ENCODE results near the gene OLFML2A. TPM values are rescaled to one million over a fixed set of nuclear protein-coding genes. Genes with fewer than 3 reads are reported as not detected.

The OLFML2A gene
- total and polyA plus RNA-seq, 2 experiments from 2014 or later: 2.2 to 3.4 TPM

DNA sequence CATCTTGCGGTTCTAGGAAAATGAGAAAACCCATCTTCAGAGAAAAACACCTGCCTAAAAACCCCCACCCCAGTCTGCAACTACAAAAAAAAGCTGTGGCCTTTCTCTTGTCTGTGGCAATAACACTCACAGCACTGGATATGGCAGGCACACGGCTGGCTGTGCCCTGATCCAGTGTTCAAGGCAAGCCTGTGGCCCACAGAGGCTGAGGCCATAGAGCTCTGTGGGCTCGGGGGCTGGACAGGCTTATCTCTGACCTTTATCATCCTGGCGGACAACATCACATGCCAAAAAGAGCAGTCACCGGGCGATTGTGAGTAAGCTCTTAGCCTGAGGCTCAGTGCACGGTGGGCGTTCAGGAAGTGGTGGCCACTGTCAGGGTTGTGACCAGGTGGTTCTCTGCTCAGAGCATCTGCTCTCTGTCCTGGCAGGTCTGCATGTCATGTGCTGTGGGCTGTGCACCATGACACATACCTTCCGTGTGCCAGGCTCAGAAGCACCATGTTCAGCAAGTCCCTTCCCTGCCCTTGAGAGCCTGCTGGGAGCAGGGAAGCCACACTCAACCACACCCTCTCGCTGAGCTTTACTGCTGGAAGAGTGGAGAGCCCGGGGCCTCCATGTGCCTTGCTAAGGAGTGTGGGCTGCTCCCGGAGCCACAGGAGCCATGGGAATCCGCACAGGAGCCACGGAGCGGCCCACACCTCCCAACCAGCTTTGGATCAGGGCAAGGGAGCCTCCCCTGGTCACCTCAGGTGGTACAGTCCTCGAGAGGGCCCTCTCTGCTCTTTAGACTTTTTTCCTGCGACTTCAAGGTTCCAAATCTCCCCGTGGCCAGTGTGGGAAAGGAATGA lies 41.7 kb downstream of the OLFML2A start:
- Histone ChIP-seq H3K4me3 (no peak overlapping the region), H3K4me2 (no peak overlapping the region), H3K9me2 (replicated peaks; ENCODE audit: insufficient read depth) (no peaks in the 10 kb centered on the region), H3K36me3 (replicated peaks; ENCODE audit: insufficient read depth, low read depth) (no peaks in the 10 kb centered on the region), H3K9me3 (ENCODE audit: low read depth) (no peaks in the 10 kb centered on the region), H2AFZ (peak overlapping the region; percentile 17), H4K20me1 (ENCODE audit: insufficient read depth, poor library complexity, severe bottlenecking) (no peaks in the 10 kb centered on the region), H3K4me1 (ENCODE audit: insufficient read depth) (peaks cover 13% of the 10 kb centered on the region), H3K27me3 (no peaks in the 10 kb centered on the region), H3K79me2 (no peaks in the 10 kb centered on the region), H3K27ac (peak overlapping the region; percentile 83)
- 47% methylated on average over 17 of the region's 18 CpGs for WGBS (ENCODE audit: low lambda C conversion rate, missing lambda C conversion rate)
- DNase-seq (ENCODE audit: low spot score): peak; percentile 69
- TF ChIP-seq EZH2phosphoT487 (IDR thresholded peaks at IDR 0.05; ENCODE audit: low read depth, severe bottlenecking, unreplicated experiment) (no peak), EZH2 (IDR thresholded peaks at IDR 0.05; ENCODE audit: borderline replicate concordance) (no peak)
- TF ChIP-seq, protein P1, sequence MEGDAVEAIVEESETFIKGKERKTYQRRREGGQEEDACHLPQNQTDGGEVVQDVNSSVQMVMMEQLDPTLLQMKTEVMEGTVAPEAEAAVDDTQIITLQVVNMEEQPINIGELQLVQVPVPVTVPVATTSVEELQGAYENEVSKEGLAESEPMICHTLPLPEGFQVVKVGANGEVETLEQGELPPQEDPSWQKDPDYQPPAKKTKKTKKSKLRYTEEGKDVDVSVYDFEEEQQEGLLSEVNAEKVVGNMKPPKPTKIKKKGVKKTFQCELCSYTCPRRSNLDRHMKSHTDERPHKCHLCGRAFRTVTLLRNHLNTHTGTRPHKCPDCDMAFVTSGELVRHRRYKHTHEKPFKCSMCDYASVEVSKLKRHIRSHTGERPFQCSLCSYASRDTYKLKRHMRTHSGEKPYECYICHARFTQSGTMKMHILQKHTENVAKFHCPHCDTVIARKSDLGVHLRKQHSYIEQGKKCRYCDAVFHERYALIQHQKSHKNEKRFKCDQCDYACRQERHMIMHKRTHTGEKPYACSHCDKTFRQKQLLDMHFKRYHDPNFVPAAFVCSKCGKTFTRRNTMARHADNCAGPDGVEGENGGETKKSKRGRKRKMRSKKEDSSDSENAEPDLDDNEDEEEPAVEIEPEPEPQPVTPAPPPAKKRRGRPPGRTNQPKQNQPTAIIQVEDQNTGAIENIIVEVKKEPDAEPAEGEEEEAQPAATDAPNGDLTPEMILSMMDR (IDR thresholded peaks at IDR 0.05; ENCODE audit: poor library complexity): no peak

DNA sequence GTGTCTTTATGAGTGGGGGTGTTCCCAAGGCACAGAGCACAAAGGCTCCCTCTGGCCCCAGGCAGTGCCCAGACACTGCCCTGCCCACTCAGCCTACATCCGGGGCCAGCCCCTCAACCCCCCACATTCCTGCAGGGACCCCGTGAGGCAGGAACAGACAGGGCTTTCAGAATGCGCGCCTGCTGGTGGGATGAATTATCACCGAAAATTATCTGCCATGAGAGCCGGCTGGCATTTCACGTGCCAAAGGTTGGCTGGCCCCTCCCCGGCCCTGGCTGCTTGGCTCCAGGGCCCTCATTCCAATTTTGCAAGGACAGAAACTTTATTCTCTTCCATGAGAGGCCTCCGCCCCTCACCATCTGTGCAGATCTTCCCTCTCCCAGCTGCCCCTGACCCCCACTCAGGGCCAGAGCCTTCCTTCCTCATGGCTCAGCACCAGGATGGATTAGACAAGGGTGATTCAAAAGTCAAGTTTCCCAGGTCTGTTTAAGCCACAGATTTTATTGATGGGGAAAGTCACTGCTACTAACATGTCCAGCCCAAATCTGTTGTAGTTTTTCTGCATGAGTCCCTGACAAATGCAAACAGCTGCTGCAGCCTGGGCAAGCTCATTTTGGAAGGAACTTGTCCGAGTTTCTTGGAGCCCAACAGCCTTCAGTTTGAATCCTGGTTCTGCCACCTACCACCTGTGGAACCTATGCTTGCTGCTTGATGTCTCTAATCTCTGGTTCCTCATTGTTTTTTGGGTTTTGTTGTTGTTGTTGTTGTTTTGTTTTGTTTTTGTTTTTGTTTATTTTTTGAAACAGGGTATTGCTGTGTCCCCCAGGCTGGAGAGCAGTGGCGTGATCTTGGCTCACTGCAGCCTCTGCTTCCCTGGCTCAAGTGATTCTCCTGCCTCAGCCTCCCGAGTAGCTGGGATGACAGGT lies 44.0 kb downstream of the OLFML2A start:
- H3K4me2 ChIP-seq: no peak overlapping the region
- no peaks in the 10 kb centered on the region for H3K79me2 ChIP-seq
- no peaks in the 10 kb centered on the region for H3K9me3 ChIP-seq (ENCODE audit: low read depth)
- H4K20me1 ChIP-seq (ENCODE audit: insufficient read depth, poor library complexity, severe bottlenecking): no peaks in the 10 kb centered on the region
- no peaks in the 10 kb centered on the region for H3K27me3 ChIP-seq
- DNase-seq (ENCODE audit: low spot score): no peak
- H3K4me3 ChIP-seq: no peak overlapping the region
- H3K9me2 ChIP-seq (replicated peaks; ENCODE audit: insufficient read depth): no peaks in the 10 kb centered on the region
- H3K27ac ChIP-seq: no peak overlapping the region
- H3K36me3 ChIP-seq (replicated peaks; ENCODE audit: insufficient read depth, low read depth): no peaks in the 10 kb centered on the region
- no peak for TF ChIP-seq EZH2 (IDR thresholded peaks at IDR 0.05; ENCODE audit: borderline replicate concordance)
- TF ChIP-seq, protein P1 (IDR thresholded peaks at IDR 0.05; ENCODE audit: poor library complexity): no peak
- TF ChIP-seq EZH2phosphoT487 (IDR thresholded peaks at IDR 0.05; ENCODE audit: low read depth, severe bottlenecking, unreplicated experiment): no peak
- H2AFZ ChIP-seq: no peak overlapping the region
- peaks cover 13% of the 10 kb centered on the region for H3K4me1 ChIP-seq (ENCODE audit: insufficient read depth)
- 89% methylated on average over 12 of the region's 12 CpGs for WGBS (ENCODE audit: low lambda C conversion rate, missing lambda C conversion rate)

DNA sequence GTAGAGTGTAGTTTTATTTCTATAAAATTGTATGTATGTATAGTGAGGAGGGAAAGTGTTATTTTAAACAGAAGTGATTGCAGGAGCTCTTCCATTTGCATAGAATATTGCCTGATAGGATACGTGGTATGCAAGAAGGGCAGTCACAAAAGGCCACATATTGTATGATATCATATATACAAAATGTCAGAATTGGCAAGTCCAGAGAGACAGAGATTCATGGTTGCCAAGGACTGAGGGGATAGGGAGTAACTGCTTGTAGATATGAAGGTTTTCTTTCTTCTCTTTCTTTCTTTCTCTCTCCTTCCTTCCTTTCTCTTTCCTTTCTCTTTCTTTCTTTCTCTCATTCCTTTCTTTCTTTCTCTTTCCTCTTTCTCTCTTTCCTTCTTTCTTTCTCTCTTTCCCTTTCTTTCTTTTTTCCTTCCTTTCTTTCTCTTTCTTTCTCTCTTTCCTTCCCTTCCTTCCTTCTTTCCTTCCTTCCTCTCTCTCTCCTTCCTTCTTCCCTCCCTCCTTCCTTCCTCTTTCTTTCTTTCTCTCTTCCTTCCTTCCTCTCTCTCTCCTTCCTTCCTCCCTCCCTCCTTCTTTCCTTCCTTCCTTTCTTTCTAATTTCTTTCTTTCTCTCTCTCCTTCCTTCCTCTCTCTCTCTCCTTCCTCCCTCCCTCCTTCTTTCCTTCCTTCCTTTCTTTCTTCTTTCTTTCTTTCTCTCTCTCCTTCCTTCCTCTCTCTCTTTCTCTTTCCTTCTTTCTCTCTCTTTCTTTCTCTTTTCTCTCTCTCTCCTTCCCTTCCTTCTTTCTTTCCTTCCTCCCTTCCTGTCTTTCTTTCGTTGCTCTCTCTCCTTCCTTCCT lies 51.8 kb downstream of the OLFML2A start:
- no peaks in the 10 kb centered on the region for H3K79me2 ChIP-seq
- no peaks in the 10 kb centered on the region for H3K9me2 ChIP-seq (replicated peaks; ENCODE audit: insufficient read depth)
- H2AFZ ChIP-seq: no peak overlapping the region
- H3K4me2 ChIP-seq: no peak overlapping the region
- H3K4me1 ChIP-seq (ENCODE audit: insufficient read depth): peaks cover 4% of the 10 kb centered on the region
- TF ChIP-seq, protein P1 (IDR thresholded peaks at IDR 0.05; ENCODE audit: poor library complexity): no peak
- TF ChIP-seq EZH2 (IDR thresholded peaks at IDR 0.05; ENCODE audit: borderline replicate concordance): no peak
- no peak overlapping the region for H3K4me3 ChIP-seq
- no peaks in the 10 kb centered on the region for H4K20me1 ChIP-seq (ENCODE audit: insufficient read depth, poor library complexity, severe bottlenecking)
- no peak for DNase-seq (ENCODE audit: low spot score)
- no peaks in the 10 kb centered on the region for H3K9me3 ChIP-seq (ENCODE audit: low read depth)
- H3K27me3 ChIP-seq: peaks cover 6% of the 10 kb centered on the region
- 38% methylated on average over 2 of the region's 2 CpGs for WGBS (ENCODE audit: low lambda C conversion rate, missing lambda C conversion rate)
- H3K36me3 ChIP-seq (replicated peaks; ENCODE audit: insufficient read depth, low read depth): no peaks in the 10 kb centered on the region
- no peak overlapping the region for H3K27ac ChIP-seq

Measured in hepatocyte (in vitro differentiated cells).